PC-9 (cell line): Measurements from ENCODE around the gene ZSCAN10. TPM values are rescaled to one million over a fixed set of nuclear protein-coding genes. Genes with fewer than 3 reads are reported as not detected.
"Not testable (repeated sequence)": the region's sequence is repeated elsewhere in the genome, so short reads cannot be mapped to it uniquely, and the experiment has no call there.

Source experiments
- BruUV-seq: library from RNA; stranded (reverse); fragments of 400-500 nt; replicated peaks from 2 replicates; lab custom pipeline; 2021; lab: Mats Ljungman, UMichigan
- CTCF ChIA-PET: fragments of 300-600 bp; sonication (Branson Sonifier 250); formaldehyde crosslinking; loops from one replicate; lab custom pipeline; 2022; ENCODE audit warnings: antibody characterized with exemption; lab: Charles Lee
- POLR2A ChIA-PET: fragments of 300-600 bp; sonication (Branson Sonifier 250); formaldehyde crosslinking; loops from one replicate; lab custom pipeline; 2022; ENCODE audit warnings: antibody characterized with exemption; ENCODE audit not compliant: unreplicated experiment; lab: Charles Lee
- DNase-seq, 2 experiments: peaks; one replicate each; pipeline versions ENCODE4 v3.0.0 to v3.0.0-alpha.2; 2015 to 2022; ENCODE audit warnings: mixed read lengths in 1 of 2
- H2AFZ ChIP-seq: fragments of 200-600 bp; sonication (generic); 2 replicates; pipeline ENCODE4 v1.8.1; 2017; ENCODE audit warnings: antibody characterized with exemption
- H3F3A ChIP-seq: fragments of 200-600 bp; sonication (generic); 2 replicates; pipeline ENCODE4 v1.8.1; 2017; ENCODE audit warnings: antibody characterized with exemption, mild to moderate bottlenecking, low read depth; ENCODE audit not compliant: insufficient read depth
- H3K27ac ChIP-seq: fragments of 200-600 bp; sonication (generic); 2 replicates; pipeline ENCODE4 v1.6.1; 2016; ENCODE audit warnings: mixed run types
- H3K27me3 ChIP-seq: fragments of 200-600 bp; sonication (generic); 2 replicates; pipeline ENCODE4 v1.6.1; 2016; ENCODE audit warnings: low read depth, mixed run types; ENCODE audit not compliant: insufficient read depth
- H3K36me3 ChIP-seq: fragments of 200-600 bp; sonication (generic); 2 replicates; pipeline ENCODE4 v1.6.1; 2016; ENCODE audit warnings: low read depth, mixed run types
- H3K4me1 ChIP-seq: fragments of 200-600 bp; sonication (generic); replicated peaks from 2 replicates; pipeline ENCODE4 v1.6.1; 2016; ENCODE audit warnings: mixed run types; ENCODE audit not compliant: insufficient read depth
- H3K4me2 ChIP-seq: fragments of 200-600 bp; sonication (generic); 2 replicates; pipeline ENCODE4 v1.6.1; 2017; ENCODE audit warnings: mixed run types
- H3K4me3 ChIP-seq: fragments of 200-600 bp; sonication (generic); 2 replicates; pipeline ENCODE4 v1.6.1; 2016; ENCODE audit warnings: mixed run types
- H3K79me2 ChIP-seq: fragments of 200-600 bp; sonication (generic); 2 replicates; pipeline ENCODE4 v1.6.1; 2017; ENCODE audit warnings: low read depth, mixed run types
- H3K9me2 ChIP-seq: fragments of 200-600 bp; sonication (generic); 2 replicates; pipeline ENCODE4 v1.8.1; 2017; ENCODE audit warnings: mild to moderate bottlenecking; ENCODE audit not compliant: insufficient read depth
- H3K9me3 ChIP-seq: fragments of 200-600 bp; sonication (generic); 2 replicates; pipeline ENCODE4 v1.8.1; 2016; ENCODE audit warnings: low read depth; ENCODE audit not compliant: insufficient read depth
- H4K20me1 ChIP-seq: fragments of 200-600 bp; sonication (generic); 2 replicates; pipeline ENCODE4 v1.8.1; 2017; ENCODE audit not compliant: insufficient read depth
- CTCF ChIP-seq: fragments of 200-600 bp; sonication (generic); conservative IDR thresholded peaks from 2 replicates; pipeline ENCODE4 v1.6.1; 2017; ENCODE audit warnings: mixed run types, antibody characterized with exemption, mild to moderate bottlenecking, moderate library complexity
- EZH2 ChIP-seq: fragments of 200-600 bp; sonication (generic); IDR thresholded peaks from 2 replicates; pipeline ENCODE4 v1.8.0; 2017; ENCODE audit warnings: antibody characterized with exemption, low read depth
- intact Hi-C: fragments of 100-400 bp; cut with micrococcal nuclease; formaldehyde crosslinking; loops from one replicate; pipeline ENCODE4 v1.10.0; 2022; ENCODE audit not compliant: unreplicated experiment
- total RNA-seq: library from RNA; stranded (reverse); gene quantifications from 2 replicates; pipeline ENCODE4 v1.2.3, GENCODE V29; 2021

Gene ZSCAN10
- total RNA-seq, 1 experiment from 2014 or later, result not detected

DNA sequence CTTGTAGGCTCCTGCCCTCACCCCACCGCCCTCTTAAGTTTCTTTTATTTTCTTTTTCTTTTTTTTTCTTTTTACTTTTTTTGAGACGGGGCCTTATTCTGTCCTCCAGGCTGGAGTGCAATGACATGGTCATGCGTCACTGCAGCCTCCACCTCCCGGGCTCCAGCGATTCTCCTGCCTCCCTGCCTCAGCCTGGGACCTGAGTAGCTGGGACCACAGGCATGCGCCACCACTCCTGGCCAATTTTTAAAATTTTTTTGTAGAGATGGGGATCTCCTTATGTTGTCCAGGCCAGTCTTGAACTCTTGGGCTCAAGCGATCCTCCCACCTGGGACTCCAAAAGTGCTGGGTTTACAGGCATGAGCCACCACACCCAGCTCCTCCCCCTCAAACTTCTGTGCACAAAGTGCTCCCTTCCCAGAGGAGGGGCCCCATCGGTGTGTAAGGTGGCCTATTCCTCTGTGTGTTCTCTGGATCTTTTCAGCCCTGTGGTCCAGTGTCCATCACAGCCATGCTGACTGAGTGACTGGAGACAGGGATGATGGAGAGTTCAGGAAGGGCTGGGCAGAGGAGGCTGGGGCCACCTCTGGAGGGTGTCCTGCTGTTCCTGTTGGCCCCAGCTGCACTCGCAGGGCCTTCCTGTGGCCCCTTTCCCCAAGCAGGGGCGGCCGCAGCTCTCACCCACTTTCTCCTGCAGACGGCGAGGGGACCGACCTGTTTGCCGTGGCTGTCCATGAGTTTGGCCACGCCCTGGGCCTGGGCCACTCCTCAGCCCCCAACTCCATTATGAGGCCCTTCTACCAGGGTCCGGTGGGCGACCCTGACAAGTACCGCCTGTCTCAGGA is 42.5 kb downstream of the ZSCAN10 start:
- ChIA-PET CTCF (interaction anchor here (0.6 to 1.7 kb wide), 2 partner anchors 24 to 77 kb away, joined by 3 to 6 read pairs; no protein-coding TSS in a partner anchor), POLR2A (interaction anchor here (0.6 kb wide), 1 partner anchor 108 kb away, joined by 5 read pairs; no protein-coding TSS in a partner anchor)
- no peak overlapping the region for H3K27ac ChIP-seq
- peaks cover 10% of the 10 kb centered on the region; the same call in 1 of the 2 replicates for H3K4me1 ChIP-seq
- DNase-seq, result no peak
- H3F3A ChIP-seq, result peaks cover 8% of the 10 kb centered on the region; the same call in 1 of the 2 replicates
- no peaks in the 10 kb centered on the region for H3K36me3 ChIP-seq
- TF ChIP-seq EZH2 (no peak), CTCF (no peak)
- no TSS peak for BruUV-seq
- H3K9me3 ChIP-seq, result no peaks in the 10 kb centered on the region
- no peak overlapping the region for H3K4me3 ChIP-seq
- H4K20me1 ChIP-seq, result no peaks in the 10 kb centered on the region
- H3K9me2 ChIP-seq, result no peaks in the 10 kb centered on the region
- H3K4me2 ChIP-seq, result no peak overlapping the region
- intact Hi-C loops, result loop anchor here (5.0 kb wide), 1 partner anchor 111 kb away; no protein-coding TSS in a partner anchor
- no peaks in the 10 kb centered on the region for H3K27me3 ChIP-seq
- no peaks in the 10 kb centered on the region for H3K79me2 ChIP-seq
- no peak overlapping the region for H2AFZ ChIP-seq

DNA sequence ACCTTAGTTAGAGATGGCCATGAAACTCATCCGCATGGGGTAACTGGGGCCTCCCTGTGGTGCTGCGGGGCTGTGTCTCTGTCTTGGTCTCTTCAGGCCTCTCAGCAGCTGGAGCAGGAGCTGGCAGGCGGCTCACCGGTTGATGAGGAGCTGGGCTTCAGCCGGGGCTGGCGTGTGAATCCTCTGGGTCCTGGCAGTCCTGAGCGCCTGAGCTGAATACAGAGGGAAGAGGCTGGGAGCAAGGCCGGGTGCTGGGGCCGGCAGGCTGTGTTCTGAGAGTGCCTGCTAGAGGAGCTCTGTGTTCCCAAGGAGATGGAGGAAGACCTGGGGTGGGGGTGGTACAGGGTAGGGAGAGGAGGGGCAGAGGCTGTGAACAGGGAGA is 43.4 kb downstream of the ZSCAN10 start:
- H3K4me3 ChIP-seq, H4K20me1 ChIP-seq, H3K9me3 ChIP-seq, H3F3A ChIP-seq, BruUV-seq, H3K36me3 ChIP-seq, H2AFZ ChIP-seq, H3K27ac ChIP-seq, H3K27me3 ChIP-seq, H3K9me2 ChIP-seq, DNase-seq, H3K4me2 ChIP-seq, POLR2A ChIA-PET, H3K79me2 ChIP-seq: not testable (repeated sequence)
- CTCF ChIA-PET, result interaction anchor here (0.6 to 1.7 kb wide), 2 partner anchors 24 to 77 kb away, joined by 3 to 6 read pairs; no protein-coding TSS in a partner anchor
- peaks cover 10% of the 10 kb centered on the region; the same call in 1 of the 2 replicates for H3K4me1 ChIP-seq
- intact Hi-C loops, result loop anchor here (5.0 kb wide), 1 partner anchor 112 kb away; no protein-coding TSS in a partner anchor

DNA sequence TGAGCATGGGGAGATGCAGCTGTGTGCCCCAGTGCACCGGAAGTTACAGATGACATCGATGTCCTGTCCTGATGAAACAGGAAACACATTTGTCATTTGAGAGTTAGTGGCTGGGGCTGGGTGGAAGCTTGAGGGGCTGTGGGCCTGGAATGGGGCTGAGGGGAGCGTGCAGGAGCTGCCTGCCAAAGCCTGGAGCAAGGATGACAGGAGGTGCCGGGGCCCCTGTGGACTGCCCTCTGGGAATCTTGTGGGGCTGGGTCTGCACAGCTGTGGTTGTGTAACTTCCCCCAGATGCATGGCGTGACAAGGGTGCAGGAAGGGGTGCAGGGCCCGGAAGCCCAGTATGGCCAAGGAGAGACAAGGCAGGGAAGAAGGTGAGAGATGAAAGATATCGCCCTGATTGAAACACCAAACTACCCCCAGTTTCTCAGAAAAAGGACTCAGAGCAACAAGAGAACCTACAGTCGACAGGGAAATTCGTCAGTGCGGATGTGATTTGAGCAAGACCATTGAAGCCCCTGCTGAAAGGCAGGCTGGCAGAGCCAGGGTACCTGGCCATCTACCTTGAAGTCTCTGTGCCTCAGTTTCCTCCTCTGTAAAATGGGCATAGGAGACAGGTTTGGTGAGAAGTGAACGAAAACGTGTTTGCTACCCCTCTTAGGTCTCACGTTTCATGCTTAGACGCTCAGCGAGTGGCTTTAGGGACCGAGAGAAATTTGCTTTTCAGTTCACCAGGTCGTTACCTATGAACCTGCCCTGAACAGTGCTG is 43.9 kb downstream of the ZSCAN10 start:
- Histone ChIP-seq H3K9me3 (no peaks in the 10 kb centered on the region), H3K9me2 (no peaks in the 10 kb centered on the region), H3K27ac (no peak overlapping the region), H3K36me3 (no peaks in the 10 kb centered on the region), H3K4me2 (no peak overlapping the region), H3F3A (peaks cover 8% of the 10 kb centered on the region; the same call in 1 of the 2 replicates), H3K27me3 (no peaks in the 10 kb centered on the region), H2AFZ (no peak overlapping the region), H4K20me1 (no peaks in the 10 kb centered on the region), H3K4me3 (no peak overlapping the region), H3K79me2 (no peaks in the 10 kb centered on the region), H3K4me1 (peaks cover 10% of the 10 kb centered on the region; the same call in 1 of the 2 replicates)
- intact Hi-C loops, result loop anchor here (5.0 kb wide), 1 partner anchor 112 kb away; no protein-coding TSS in a partner anchor
- no peak for TF ChIP-seq EZH2
- TF ChIP-seq CTCF, result no peak
- no peak for DNase-seq
- CTCF ChIA-PET, result interaction anchor here (1.7 kb wide), 1 partner anchor 23 kb away, joined by 3 read pairs; no protein-coding TSS in a partner anchor
- POLR2A ChIA-PET, result no interaction called here
- BruUV-seq, result no TSS peak

DNA sequence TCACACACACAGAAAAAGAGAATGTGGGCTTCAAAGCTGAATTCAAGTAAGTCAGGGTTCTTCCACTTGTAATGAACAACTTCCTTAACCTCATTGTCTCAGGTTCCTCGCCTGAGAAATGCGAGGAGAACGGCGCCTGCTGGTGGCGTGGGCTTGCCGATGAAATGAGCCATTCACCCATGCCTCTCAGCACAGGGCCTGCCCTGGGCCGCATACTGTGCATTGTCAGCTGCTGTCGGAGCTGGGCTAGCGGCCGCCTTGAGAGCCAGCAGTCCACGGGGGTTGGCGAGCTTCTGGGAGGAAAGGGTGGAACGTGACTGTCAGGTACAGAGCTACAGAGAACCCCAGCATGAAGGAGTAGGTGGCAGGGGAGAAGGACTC is 45.8 kb downstream of the ZSCAN10 start:
- POLR2A ChIA-PET, CTCF ChIA-PET, BruUV-seq: not testable (repeated sequence)

DNA sequence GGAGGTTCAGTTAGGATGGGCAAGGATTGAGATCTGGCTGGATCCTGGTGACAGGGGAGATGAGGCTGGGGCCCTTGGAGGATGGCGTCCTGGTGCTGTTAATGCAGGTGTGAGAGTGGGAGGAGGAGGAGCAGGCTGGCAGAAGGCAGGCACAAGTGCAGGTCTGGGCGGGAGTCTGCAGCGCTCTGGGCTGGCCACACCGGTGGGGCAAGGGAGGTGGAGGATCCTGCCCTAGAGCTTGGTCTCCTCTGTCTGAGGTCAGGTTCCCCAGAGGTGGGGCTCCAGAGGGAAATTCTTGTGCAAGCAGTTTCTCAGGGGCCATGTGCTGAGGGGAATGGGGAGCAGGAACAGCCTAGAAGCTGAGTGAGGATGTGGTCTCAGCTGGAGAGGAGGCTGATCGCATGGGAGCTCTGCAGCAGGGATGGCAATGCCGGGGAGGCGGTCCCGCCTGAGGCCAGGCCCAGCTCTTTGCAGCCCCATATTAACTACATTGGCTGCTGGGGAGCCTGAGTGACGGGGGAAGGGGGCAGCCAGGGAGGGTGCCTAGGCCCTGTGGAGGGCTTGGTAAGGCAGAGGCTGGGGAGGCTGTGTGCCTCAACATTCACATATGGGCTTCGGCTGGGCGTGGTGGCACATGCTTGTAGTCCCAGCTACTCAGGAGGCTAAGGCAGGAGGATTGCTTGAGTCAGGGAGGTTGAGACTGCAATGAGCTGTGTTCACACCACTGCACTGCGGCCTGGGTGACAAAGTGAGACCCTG is 46.3 kb downstream of the ZSCAN10 start:
- POLR2A ChIA-PET, H3K9me2 ChIP-seq, CTCF ChIA-PET, DNase-seq, H3K4me3 ChIP-seq, H3K9me3 ChIP-seq, BruUV-seq, H2AFZ ChIP-seq, H3K27me3 ChIP-seq, H3F3A ChIP-seq, H3K27ac ChIP-seq, H3K79me2 ChIP-seq, H3K4me1 ChIP-seq, intact Hi-C loops, H3K36me3 ChIP-seq, H4K20me1 ChIP-seq, H3K4me2 ChIP-seq: not testable (repeated sequence)

More for the DNA sequence above, 45.8 kb downstream of the ZSCAN10 start:
- H4K20me1 ChIP-seq, H3K4me2 ChIP-seq, DNase-seq, H3K9me2 ChIP-seq, H3K79me2 ChIP-seq, H3K27ac ChIP-seq, H2AFZ ChIP-seq, H3K9me3 ChIP-seq, H3K27me3 ChIP-seq, H3K36me3 ChIP-seq, intact Hi-C loops, H3K4me3 ChIP-seq, H3K4me1 ChIP-seq, H3F3A ChIP-seq: not testable (repeated sequence)
